LNCaP clone FGC (cell line): ENCODE data around the gene ADGRG2.

Experiments used
- DNase-seq: peaks from one replicate; pipeline ENCODE4 v3.0.0-alpha.2; 2011; ENCODE audit warnings: low read depth
- H3K4me3 ChIP-seq: 2 replicates; pipeline ENCODE4 v1.5.1; 2011; ENCODE audit warnings: mild to moderate bottlenecking, low read depth, low read length, control low read depth
- TF ChIP-seq, protein P1 (sequence below): IDR thresholded peaks from 2 replicates; pipeline ENCODE4 v1.5.1; 2012; ENCODE audit warnings: mild to moderate bottlenecking; ENCODE audit not compliant: control insufficient read depth, insufficient read depth; ENCODE audit errors: extremely low read depth

ADGRG2 gene

GRCh38 chrX:18949944-18950301 is 172.3 kb downstream of the ADGRG2 start:
- no peak overlapping the region for H3K4me3 ChIP-seq
- TF ChIP-seq, protein P1, sequence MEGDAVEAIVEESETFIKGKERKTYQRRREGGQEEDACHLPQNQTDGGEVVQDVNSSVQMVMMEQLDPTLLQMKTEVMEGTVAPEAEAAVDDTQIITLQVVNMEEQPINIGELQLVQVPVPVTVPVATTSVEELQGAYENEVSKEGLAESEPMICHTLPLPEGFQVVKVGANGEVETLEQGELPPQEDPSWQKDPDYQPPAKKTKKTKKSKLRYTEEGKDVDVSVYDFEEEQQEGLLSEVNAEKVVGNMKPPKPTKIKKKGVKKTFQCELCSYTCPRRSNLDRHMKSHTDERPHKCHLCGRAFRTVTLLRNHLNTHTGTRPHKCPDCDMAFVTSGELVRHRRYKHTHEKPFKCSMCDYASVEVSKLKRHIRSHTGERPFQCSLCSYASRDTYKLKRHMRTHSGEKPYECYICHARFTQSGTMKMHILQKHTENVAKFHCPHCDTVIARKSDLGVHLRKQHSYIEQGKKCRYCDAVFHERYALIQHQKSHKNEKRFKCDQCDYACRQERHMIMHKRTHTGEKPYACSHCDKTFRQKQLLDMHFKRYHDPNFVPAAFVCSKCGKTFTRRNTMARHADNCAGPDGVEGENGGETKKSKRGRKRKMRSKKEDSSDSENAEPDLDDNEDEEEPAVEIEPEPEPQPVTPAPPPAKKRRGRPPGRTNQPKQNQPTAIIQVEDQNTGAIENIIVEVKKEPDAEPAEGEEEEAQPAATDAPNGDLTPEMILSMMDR, result no peak

GRCh38 chrX:18949291-18949943 is 172.9 kb downstream of the ADGRG2 start:
- TF ChIP-seq, protein P1, result no peak
- H3K4me3 ChIP-seq, result no peak overlapping the region
- no peak for DNase-seq

More at GRCh38 chrX:18949944-18950301, 172.3 kb downstream of the ADGRG2 start:
- no peak for DNase-seq

- DNase-seq, result no peak
- no peak overlapping the region for H3K4me3 ChIP-seq
- TF ChIP-seq, protein P1, result no peak
These were observed 175.7 kb downstream of the ADGRG2 start for GRCh38 chrX:18946611-18947010.

DNA sequence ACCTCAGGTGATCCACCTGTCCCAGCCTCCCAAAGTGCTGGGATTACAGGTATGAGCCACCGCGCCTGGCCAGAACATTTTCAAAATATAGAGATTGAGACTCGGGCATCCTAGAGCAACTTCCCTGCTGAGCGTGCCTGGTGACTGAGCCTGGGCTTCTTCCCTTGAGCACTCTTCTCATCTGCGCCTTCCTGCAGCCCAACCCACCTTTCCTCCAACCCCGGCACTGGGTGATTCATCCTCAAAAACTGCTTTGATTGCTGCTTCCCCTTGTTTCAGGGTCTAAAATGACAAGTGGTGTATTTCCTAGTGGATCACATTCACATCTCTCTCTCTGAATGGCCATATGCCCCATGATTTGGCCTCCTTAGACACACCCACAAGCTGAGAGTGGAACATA is 176.1 kb downstream of the ADGRG2 start:
- TF ChIP-seq, protein P1, result no peak
- DNase-seq, result no peak

DNA sequence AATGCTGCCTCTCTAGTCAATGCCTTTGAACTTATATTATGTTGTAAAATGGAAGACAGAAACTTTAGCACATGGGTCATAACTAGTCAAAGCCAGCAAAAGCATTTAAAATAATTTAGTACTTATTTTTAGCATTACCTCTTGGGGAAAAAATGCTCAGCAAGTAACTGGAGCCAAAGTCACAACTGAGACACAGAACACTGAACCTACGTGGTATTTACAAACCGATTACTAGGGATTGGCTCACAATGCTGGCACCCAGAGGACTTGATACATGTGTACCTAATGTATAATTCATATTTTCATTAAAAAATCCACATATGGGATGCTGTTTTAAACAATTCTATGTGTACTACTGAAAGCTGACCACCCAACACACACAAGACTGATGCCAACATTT is 176.8 kb downstream of the ADGRG2 start:
- TF ChIP-seq, protein P1, result no peak
- no peak for DNase-seq
- no peak overlapping the region for H3K4me3 ChIP-seq

More for the DNA sequence above, 176.1 kb downstream of the ADGRG2 start:
- H3K4me3 ChIP-seq, result no peak overlapping the region

DNA sequence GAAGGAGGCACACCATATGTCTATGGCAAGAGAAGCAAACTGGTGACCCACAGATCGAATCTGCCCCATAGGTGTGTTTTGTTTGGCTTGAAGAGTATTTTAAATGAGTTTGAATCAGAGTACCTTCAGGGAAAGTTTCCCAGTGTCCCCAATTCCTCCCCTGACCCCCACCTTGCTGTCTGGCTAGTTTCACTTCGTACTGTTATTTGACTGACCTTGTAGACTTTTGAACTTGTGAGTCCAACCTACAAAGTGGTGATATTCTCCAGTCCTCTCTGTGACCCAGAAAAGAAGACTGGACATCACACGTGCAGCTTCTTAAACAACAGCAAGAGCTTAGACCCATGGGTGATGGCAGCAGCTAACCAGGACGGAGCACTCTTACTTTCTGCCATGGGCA is 177.8 kb downstream of the ADGRG2 start:
- TF ChIP-seq, protein P1, result no peak
- DNase-seq, result no peak
- H3K4me3 ChIP-seq, result no peak overlapping the region

DNA sequence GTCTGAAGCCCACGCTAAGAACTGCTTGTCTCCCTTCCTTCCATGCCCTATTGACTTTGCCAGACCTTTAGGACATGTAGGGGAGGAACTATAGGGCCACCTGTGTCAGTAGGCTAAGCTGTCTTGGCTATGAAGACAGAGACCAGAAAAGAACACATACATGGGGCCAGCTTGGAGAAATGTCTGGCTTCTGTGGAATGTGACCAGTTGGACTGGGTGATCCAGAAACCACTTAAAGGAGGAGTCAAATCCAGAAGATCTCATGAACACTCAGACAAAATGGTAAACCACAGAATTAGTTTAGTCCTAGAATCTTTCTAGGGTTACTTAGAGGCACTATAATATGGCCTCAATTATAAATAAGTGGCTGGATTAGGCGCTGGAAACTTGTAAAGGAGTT is 180.4 kb downstream of the ADGRG2 start:
- DNase-seq, result no peak
- TF ChIP-seq, protein P1, result no peak
- no peak overlapping the region for H3K4me3 ChIP-seq
